Measurements from ENCODE around the gene SCN1A.

Gene SCN1A

GRCh38 chr2:166081131-166081632 lies 46.6 kb downstream of the SCN1A start:
- TF ChIP-seq, protein P1, sequence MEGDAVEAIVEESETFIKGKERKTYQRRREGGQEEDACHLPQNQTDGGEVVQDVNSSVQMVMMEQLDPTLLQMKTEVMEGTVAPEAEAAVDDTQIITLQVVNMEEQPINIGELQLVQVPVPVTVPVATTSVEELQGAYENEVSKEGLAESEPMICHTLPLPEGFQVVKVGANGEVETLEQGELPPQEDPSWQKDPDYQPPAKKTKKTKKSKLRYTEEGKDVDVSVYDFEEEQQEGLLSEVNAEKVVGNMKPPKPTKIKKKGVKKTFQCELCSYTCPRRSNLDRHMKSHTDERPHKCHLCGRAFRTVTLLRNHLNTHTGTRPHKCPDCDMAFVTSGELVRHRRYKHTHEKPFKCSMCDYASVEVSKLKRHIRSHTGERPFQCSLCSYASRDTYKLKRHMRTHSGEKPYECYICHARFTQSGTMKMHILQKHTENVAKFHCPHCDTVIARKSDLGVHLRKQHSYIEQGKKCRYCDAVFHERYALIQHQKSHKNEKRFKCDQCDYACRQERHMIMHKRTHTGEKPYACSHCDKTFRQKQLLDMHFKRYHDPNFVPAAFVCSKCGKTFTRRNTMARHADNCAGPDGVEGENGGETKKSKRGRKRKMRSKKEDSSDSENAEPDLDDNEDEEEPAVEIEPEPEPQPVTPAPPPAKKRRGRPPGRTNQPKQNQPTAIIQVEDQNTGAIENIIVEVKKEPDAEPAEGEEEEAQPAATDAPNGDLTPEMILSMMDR (IDR thresholded peaks at IDR 0.05; ENCODE audit: low read depth, low read length, missing control alignments) = no peak
- in situ Hi-C loops (cut with HindIII; ENCODE audit: low sequenced_read_pairs) = no loop called here
- no peak overlapping the region for H3K4me3 ChIP-seq (ENCODE audit: low read depth, low read length)
- DNase-seq (ENCODE audit: low read depth) = no peak

GRCh38 chr2:166074430-166074829 lies 53.4 kb downstream of the SCN1A start:
- in situ Hi-C loops (cut with HindIII; ENCODE audit: low sequenced_read_pairs) = no loop called here
- H3K4me3 ChIP-seq (ENCODE audit: low read depth, low read length) = no peak overlapping the region
- DNase-seq (ENCODE audit: low read depth) = no peak
- TF ChIP-seq, protein P1 (IDR thresholded peaks at IDR 0.05; ENCODE audit: low read depth, low read length, missing control alignments) = no peak

DNA sequence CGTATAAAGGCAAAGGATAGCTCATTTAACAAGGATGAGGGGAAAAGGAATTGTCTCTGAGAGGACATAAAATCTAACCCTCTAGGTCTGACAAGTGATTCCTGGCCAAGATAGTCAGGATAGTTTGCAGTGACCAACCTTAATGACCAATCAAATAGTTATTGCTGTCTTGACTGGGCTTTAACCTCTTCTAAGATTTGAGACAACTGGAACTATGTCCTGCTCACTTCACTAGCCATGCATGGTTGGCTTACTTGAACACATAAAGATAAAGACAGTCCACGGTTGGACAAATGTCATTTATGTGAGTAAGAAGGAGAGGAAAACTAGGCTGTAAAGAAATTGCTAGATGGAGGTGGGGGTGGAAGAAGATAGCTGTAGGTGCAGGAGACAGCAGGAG lies 53.8 kb downstream of the SCN1A start:
- no peak for DNase-seq (ENCODE audit: low read depth)
- no peak overlapping the region for H3K4me3 ChIP-seq (ENCODE audit: low read depth, low read length)
- TF ChIP-seq, protein P1 (IDR thresholded peaks at IDR 0.05; ENCODE audit: low read depth, low read length, missing control alignments) = no peak
- in situ Hi-C loops (cut with HindIII; ENCODE audit: low sequenced_read_pairs) = no loop called here

DNA sequence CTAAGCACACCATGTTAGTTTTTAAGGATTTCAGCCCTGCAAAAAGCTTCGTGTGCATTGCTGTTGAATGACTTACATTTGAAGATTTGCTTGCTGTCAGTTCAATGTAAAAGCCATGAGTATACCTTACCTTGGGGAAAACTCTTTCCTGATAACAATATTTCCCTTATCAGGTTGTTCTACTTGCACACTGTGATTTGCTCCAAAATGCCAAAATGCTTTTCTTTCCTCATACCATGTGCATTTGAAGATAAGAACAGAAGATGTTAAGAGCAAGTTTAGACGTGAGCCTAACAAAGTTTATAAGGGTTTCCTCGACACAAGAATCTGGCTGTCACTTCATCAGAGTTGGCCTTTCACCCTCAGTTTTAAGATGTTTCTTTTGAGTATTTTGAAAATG lies 57.6 kb downstream of the SCN1A start:
- no peak for DNase-seq (ENCODE audit: low read depth)
- TF ChIP-seq, protein P1 (IDR thresholded peaks at IDR 0.05; ENCODE audit: low read depth, low read length, missing control alignments) = no peak
- no peak overlapping the region for H3K4me3 ChIP-seq (ENCODE audit: low read depth, low read length)
- in situ Hi-C loops (cut with HindIII; ENCODE audit: low sequenced_read_pairs) = no loop called here

GRCh38 chr2:166068981-166069380 lies 58.8 kb downstream of the SCN1A start:
- no peak for DNase-seq (ENCODE audit: low read depth)
- TF ChIP-seq, protein P1 (IDR thresholded peaks at IDR 0.05; ENCODE audit: low read depth, low read length, missing control alignments) = no peak
- in situ Hi-C loops (cut with HindIII; ENCODE audit: low sequenced_read_pairs) = no loop called here
- H3K4me3 ChIP-seq (ENCODE audit: low read depth, low read length) = no peak overlapping the region

DNA sequence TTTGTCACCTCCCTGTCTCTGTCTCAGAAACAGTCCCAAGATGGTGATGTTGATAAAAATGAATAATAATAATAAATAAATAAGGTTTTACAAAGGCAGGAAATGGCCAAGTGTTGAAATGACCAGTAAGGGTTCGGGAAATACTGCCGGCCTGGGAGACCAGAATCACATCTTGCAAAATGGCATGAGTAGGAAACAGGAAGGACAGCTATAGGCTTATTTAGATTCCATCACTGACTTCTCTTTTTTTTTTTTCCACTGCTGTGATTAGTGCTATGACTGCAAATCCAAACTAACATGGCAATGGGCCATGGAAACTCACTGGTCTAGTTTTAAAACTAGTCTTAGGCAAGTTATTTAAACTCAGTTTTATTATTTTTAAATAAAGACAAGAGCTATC lies 60.6 kb downstream of the SCN1A start:
- DNase-seq (ENCODE audit: low read depth) = no peak
- no peak overlapping the region for H3K4me3 ChIP-seq (ENCODE audit: low read depth, low read length)
- TF ChIP-seq, protein P1 (IDR thresholded peaks at IDR 0.05; ENCODE audit: low read depth, low read length, missing control alignments) = no peak
- in situ Hi-C loops (cut with HindIII; ENCODE audit: low sequenced_read_pairs) = no loop called here

- in situ Hi-C loops (cut with HindIII; ENCODE audit: low sequenced_read_pairs) = no loop called here
- TF ChIP-seq, protein P1 (IDR thresholded peaks at IDR 0.05; ENCODE audit: low read depth, low read length, missing control alignments) = no peak
Observed at GRCh38 chr2:166060191-166060590, 67.6 kb downstream of the SCN1A start.

More at GRCh38 chr2:166060191-166060590, 67.6 kb downstream of the SCN1A start:
- no peak overlapping the region for H3K4me3 ChIP-seq (ENCODE audit: low read depth, low read length)
- DNase-seq (ENCODE audit: low read depth) = no peak

All from astrocyte of the cerebellum (primary cell).